GM12878 (cell line): ENCODE measurements around the gene TIMP3. TPM values are rescaled to one million over a fixed set of nuclear protein-coding genes. Genes with fewer than 3 reads are reported as not detected.

Source experiments
- CBFB ChIP-seq: IDR thresholded peaks from 2 replicates; pipeline ENCODE4 v1.6.1; 2016; ENCODE audit warnings: antibody characterized with exemption, low read depth
- ETV6 ChIP-seq, 2 experiments: fragments of 450-650 bp in 1 of 2; IDR thresholded peaks in 1 of 2; conservative IDR thresholded peaks in 1 of 2; 2 replicates each; pipeline ENCODE4 v1.6.1; 2014; ENCODE audit warnings: antibody characterized with exemption in 1 of 2, borderline replicate concordance in 1 of 2, low read depth in 1 of 2, mild to moderate bottlenecking in 1 of 2, moderate library complexity in 1 of 2
- NFYB ChIP-seq: IDR thresholded peaks from 2 replicates; pipeline ENCODE4 v1.6.1; 2011; ENCODE audit warnings: low read depth, mild to moderate bottlenecking, low read length, improper control_type of control experiment, moderate library complexity; ENCODE audit not compliant: insufficient read depth
- SMARCA5 ChIP-seq: fragments of 450-650 bp; IDR thresholded peaks from 2 replicates; pipeline ENCODE4 v1.6.1; 2017; ENCODE audit warnings: mild to moderate bottlenecking
- TCF12 ChIP-seq: IDR thresholded peaks from 2 replicates; pipeline ENCODE4 v1.6.1; 2011; ENCODE audit warnings: low read depth, mild to moderate bottlenecking, low read length
- ZNF274 ChIP-seq: IDR thresholded peaks from one replicate; pipeline ENCODE4 v1.8.0; 2011; ENCODE audit not compliant: insufficient read length, insufficient read depth
- polyA plus RNA-seq, 11 experiments: library from polyadenylated mRNA; depleted of rRNA in 4 of 11; unstranded in 6 of 11; stranded (reverse) in 5 of 11; fragments of >200 nt; fragmentation: Nextera tagmentation in 4 of 11; fragmentation: Illumina TruSeq in 1 of 11; extraction: Ambion mirVana in 4 of 11; extraction: Trizol in 1 of 11; gene quantifications; 1 replicate in 1 of 11; 2 replicates in 10 of 11; pipeline versions ENCODE4 v1.2.1 to v1.2.3, GENCODE V29; 2011 to 2016; ENCODE audit warnings: inconsistent platforms in 2 of 11, missing spikeins in 2 of 11, low read depth in 1 of 11
- total RNA-seq, 4 experiments: library from RNA; depleted of rRNA in 3 of 4; stranded (reverse); fragments of >200 nt in 3 of 4; fragmentation: Illumina TruSeq in 1 of 4; extraction: Trizol in 1 of 4; gene quantifications; 2 replicates each; pipeline versions ENCODE4 v1.2.1 to v1.2.3, GENCODE V29; 2013 to 2021
- TF ChIP-seq, protein P1 (sequence below): fragments of 450-650 bp; IDR thresholded peaks from 2 replicates; pipeline ENCODE4 v1.6.1; 2017; ENCODE audit warnings: mild to moderate bottlenecking, moderate library complexity
- TF ChIP-seq, protein P2 (sequence below): IDR thresholded peaks from 2 replicates; pipeline ENCODE4 v1.6.1; 2011; ENCODE audit warnings: low read depth, mild to moderate bottlenecking, low read length, moderate library complexity, borderline replicate concordance; ENCODE audit errors: extremely low read depth

The TIMP3 gene
- total and polyA plus RNA-seq, 10 of the 15 experiments (the other 5 are each of a cell fraction or from before 2014, with no cell fraction given): 0.01 to 0.74 (median 0.27) TPM; not detected in 5

GRCh38 chr22:32818446-32819115 is 17.1 kb downstream of the TIMP3 start (continued):
- TF ChIP-seq, protein P1, sequence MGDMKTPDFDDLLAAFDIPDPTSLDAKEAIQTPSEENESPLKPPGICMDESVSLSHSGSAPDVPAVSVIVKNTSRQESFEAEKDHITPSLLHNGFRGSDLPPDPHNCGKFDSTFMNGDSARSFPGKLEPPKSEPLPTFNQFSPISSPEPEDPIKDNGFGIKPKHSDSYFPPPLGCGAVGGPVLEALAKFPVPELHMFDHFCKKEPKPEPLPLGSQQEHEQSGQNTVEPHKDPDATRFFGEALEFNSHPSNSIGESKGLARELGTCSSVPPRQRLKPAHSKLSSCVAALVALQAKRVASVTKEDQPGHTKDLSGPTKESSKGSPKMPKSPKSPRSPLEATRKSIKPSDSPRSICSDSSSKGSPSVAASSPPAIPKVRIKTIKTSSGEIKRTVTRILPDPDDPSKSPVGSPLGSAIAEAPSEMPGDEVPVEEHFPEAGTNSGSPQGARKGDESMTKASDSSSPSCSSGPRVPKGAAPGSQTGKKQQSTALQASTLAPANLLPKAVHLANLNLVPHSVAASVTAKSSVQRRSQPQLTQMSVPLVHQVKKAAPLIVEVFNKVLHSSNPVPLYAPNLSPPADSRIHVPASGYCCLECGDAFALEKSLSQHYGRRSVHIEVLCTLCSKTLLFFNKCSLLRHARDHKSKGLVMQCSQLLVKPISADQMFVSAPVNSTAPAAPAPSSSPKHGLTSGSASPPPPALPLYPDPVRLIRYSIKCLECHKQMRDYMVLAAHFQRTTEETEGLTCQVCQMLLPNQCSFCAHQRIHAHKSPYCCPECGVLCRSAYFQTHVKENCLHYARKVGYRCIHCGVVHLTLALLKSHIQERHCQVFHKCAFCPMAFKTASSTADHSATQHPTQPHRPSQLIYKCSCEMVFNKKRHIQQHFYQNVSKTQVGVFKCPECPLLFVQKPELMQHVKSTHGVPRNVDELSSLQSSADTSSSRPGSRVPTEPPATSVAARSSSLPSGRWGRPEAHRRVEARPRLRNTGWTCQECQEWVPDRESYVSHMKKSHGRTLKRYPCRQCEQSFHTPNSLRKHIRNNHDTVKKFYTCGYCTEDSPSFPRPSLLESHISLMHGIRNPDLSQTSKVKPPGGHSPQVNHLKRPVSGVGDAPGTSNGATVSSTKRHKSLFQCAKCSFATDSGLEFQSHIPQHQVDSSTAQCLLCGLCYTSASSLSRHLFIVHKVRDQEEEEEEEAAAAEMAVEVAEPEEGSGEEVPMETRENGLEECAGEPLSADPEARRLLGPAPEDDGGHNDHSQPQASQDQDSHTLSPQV: no peak
- no peak for TF ChIP-seq SMARCA5
- no peak for TF ChIP-seq ZNF274
- TF ChIP-seq CBFB: no peak
- no peak for TF ChIP-seq NFYB
- TF ChIP-seq ETV6 (conservative IDR thresholded peaks at IDR 0.05 in 1 of 2, IDR thresholded peaks at IDR 0.05 in 1 of 2; ENCODE audit: borderline replicate concordance in 1 of 2, low read depth in 1 of 2): no peak
- TF ChIP-seq TCF12: no peak
- TF ChIP-seq, protein P2, sequence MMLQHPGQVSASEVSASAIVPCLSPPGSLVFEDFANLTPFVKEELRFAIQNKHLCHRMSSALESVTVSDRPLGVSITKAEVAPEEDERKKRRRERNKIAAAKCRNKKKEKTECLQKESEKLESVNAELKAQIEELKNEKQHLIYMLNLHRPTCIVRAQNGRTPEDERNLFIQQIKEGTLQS: no peak
